ENCODE measurements around the gene LMO7. TPM values are rescaled to one million over a fixed set of nuclear protein-coding genes. Genes with fewer than 3 reads are reported as not detected.
"Not testable (repeated sequence)": the region's sequence is repeated elsewhere in the genome, so short reads cannot be mapped to it uniquely, and the experiment has no call there.

The LMO7 gene
- total RNA-seq, 3 donors from 2014 or later, result 11.0 to 71.3 (median 32.8) TPM

DNA sequence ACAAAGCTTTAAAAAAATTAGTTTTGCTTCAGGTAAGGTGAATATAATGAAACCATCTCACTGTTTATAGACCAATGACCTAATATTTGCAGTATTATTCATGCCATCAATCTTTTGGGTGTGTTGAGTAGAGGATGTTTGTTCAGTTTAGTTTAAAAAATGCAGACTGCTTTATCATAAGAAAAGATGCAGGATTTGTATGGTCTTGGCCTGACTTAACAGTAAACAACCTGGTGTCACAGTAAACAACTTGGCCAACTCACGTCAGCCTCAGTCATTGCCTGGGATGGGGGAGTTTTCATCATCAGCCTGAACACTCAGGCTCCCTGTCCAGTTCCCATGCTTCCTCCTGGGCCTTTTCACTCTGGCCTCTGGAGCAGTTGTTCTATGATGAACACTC lies 55.1 kb downstream of the LMO7 start:
- TF ChIP-seq POLR2A (IDR thresholded peaks at IDR 0.05) (no peak), POLR2AphosphoS5 (IDR thresholded peaks at IDR 0.05) (no peak)
- TF ChIP-seq, protein P1, sequence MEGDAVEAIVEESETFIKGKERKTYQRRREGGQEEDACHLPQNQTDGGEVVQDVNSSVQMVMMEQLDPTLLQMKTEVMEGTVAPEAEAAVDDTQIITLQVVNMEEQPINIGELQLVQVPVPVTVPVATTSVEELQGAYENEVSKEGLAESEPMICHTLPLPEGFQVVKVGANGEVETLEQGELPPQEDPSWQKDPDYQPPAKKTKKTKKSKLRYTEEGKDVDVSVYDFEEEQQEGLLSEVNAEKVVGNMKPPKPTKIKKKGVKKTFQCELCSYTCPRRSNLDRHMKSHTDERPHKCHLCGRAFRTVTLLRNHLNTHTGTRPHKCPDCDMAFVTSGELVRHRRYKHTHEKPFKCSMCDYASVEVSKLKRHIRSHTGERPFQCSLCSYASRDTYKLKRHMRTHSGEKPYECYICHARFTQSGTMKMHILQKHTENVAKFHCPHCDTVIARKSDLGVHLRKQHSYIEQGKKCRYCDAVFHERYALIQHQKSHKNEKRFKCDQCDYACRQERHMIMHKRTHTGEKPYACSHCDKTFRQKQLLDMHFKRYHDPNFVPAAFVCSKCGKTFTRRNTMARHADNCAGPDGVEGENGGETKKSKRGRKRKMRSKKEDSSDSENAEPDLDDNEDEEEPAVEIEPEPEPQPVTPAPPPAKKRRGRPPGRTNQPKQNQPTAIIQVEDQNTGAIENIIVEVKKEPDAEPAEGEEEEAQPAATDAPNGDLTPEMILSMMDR (IDR thresholded peaks at IDR 0.05), result no peak
- H3K36me3 ChIP-seq, result no peaks in the 10 kb centered on the region
- H3K9me3 ChIP-seq, result no peaks in the 10 kb centered on the region
- no peak overlapping the region for H3K4me3 ChIP-seq
- no peak for DNase-seq (ENCODE audit: low spot score in 2 of 2)
- no peak overlapping the region for H3K27ac ChIP-seq
- no peaks in the 10 kb centered on the region for H3K27me3 ChIP-seq
- no peaks in the 10 kb centered on the region for H3K4me1 ChIP-seq
- intact Hi-C loops (cut with DNase I; ENCODE audit: low total_unique reads), result no loop called here

DNA sequence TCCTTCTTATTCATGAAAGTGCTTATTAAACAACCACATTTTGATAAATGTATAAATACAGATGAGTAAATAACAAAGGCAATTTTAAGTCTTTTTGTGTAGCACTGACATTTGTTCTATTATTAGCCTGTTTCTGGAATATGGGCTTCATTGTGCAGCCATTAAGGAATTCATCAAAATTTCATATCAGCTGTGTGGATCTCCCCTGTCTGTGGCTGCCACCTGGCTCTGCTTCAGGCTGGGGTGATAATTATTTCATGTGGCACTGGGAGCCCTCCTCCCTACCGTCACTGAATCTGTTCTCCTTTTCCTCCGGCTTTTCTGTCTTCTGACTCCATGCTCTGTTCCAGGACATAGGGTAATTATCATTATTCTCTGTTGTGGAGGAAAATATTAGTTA lies 57.1 kb downstream of the LMO7 start:
- intact Hi-C loops (cut with DNase I; ENCODE audit: low total_unique reads), result no loop called here
- Histone ChIP-seq H3K4me3 (no peak overlapping the region), H3K27ac (no peak overlapping the region), H3K9me3 (no peaks in the 10 kb centered on the region), H3K27me3 (no peaks in the 10 kb centered on the region), H3K36me3 (no peaks in the 10 kb centered on the region), H3K4me1 (no peaks in the 10 kb centered on the region)
- TF ChIP-seq, protein P1 (IDR thresholded peaks at IDR 0.05), result no peak
- TF ChIP-seq POLR2AphosphoS5 (IDR thresholded peaks at IDR 0.05), result no peak
- TF ChIP-seq POLR2A (IDR thresholded peaks at IDR 0.05), result no peak
- DNase-seq (ENCODE audit: low spot score in 2 of 2), result no peak

DNA sequence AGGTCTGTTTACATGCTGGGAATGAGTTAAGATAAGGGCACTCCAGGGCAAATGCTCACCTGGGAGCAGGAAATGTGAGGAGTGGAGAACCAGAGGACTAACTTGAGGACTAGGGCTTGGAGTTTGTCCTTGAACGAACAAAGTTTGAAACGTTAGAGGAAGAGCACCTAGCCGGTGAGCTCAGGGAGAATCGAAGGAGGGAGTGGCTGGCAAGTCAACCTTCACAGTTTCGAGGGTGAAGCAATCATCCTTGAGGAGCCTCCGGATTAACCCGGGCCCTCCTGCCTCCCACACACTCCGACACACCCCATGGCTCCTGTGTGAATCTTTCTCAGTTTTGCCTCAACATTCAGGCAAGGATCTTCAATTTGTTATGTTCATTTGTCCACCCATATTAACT lies 58.6 kb downstream of the LMO7 start:
- no peaks in the 10 kb centered on the region for H3K4me1 ChIP-seq
- intact Hi-C loops (cut with DNase I; ENCODE audit: low total_unique reads), result no loop called here
- H3K27me3 ChIP-seq, result no peaks in the 10 kb centered on the region
- no peak for DNase-seq (ENCODE audit: low spot score in 2 of 2)
- H3K36me3 ChIP-seq, result no peaks in the 10 kb centered on the region
- TF ChIP-seq POLR2AphosphoS5 (IDR thresholded peaks at IDR 0.05) (no peak), POLR2A (IDR thresholded peaks at IDR 0.05) (no peak)
- TF ChIP-seq, protein P1 (IDR thresholded peaks at IDR 0.05), result no peak
- no peaks in the 10 kb centered on the region for H3K9me3 ChIP-seq
- H3K27ac ChIP-seq, result no peak overlapping the region
- H3K4me3 ChIP-seq, result no peak overlapping the region

DNA sequence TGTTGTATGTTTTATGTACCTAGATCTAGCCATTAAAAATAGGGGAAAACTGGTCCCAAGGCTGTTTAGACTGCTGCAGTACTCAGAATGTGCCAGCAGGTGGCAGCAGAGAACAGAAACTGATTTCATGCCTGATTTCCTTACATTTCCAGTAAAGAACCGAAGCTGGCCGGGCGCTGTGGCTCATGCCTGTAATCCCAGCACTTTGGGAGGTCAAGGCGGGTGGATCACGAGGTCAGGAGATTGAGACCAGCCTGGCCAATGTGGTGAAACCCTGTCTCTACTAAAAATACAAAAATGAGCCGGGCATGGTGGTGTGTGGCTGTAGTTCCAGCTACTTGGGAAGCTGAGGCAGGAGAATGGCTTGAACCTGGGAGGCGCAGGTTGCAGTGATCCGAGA lies 59.8 kb downstream of the LMO7 start:
- intact Hi-C loops (cut with DNase I; ENCODE audit: low total_unique reads); H3K4me3 ChIP-seq; H3K27ac ChIP-seq; H3K9me3 ChIP-seq; H3K27me3 ChIP-seq; H3K36me3 ChIP-seq; H3K4me1 ChIP-seq: not testable (repeated sequence)
- TF ChIP-seq, protein P1 (IDR thresholded peaks at IDR 0.05), result peak; percentile 85 to 94 (median 86)
- peak; percentile 45 to 79 for DNase-seq (ENCODE audit: low spot score in 2 of 2)

DNA sequence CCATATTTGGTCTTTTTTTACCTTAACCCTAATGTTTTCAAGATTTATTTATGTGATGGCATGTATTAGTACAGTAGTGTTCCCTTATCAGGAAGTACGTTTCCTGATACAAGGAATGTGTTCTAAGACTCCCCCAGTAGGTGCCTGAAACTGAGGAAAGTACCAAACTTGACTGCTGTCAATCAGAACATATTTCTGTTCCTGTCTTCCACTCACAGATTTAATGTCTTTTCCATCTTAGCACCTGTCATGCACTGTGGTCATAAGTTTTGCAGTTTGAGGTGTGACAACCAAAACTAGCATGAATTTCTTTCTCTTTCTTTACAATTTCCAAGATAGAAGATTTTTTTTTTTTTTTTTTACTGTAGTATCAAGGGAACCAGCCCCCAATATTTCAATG lies 62.9 kb downstream of the LMO7 start:
- TF ChIP-seq, protein P1 (IDR thresholded peaks at IDR 0.05), result no peak
- TF ChIP-seq POLR2A (IDR thresholded peaks at IDR 0.05) (no peak), POLR2AphosphoS5 (IDR thresholded peaks at IDR 0.05) (no peak)
- Histone ChIP-seq H3K27ac (no peak overlapping the region), H3K9me3 (no peaks in the 10 kb centered on the region), H3K4me1 (no peaks in the 10 kb centered on the region), H3K4me3 (no peak overlapping the region), H3K27me3 (no peaks in the 10 kb centered on the region), H3K36me3 (no peaks in the 10 kb centered on the region)
- no peak for DNase-seq (ENCODE audit: low spot score in 2 of 2)
- intact Hi-C loops (cut with DNase I; ENCODE audit: low total_unique reads), result no loop called here

DNA sequence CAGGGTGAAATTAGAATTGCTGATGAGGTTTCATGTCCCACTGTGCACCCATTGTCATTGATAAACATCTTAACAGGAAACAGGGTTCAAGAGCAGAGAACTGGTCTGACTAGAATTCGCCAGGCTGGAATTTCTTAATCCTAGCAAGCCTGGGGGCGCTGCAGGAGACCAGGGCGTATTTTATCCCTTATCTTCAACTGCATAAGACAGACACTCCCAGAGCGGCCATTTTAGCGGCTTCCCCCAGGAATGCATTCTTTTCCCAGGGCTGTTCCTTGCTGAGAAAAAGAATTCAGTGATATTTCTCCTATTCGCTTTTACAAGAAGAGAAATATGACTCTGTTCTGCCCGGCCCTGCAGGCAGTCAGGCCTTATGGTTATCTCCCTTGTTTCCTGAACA lies 63.6 kb downstream of the LMO7 start:
- H3K9me3 ChIP-seq; intact Hi-C loops (cut with DNase I; ENCODE audit: low total_unique reads); H3K4me3 ChIP-seq; H3K36me3 ChIP-seq; H3K27me3 ChIP-seq; H3K4me1 ChIP-seq; H3K27ac ChIP-seq; DNase-seq (ENCODE audit: low spot score in 2 of 2): not testable (repeated sequence)

Data from breast epithelium (tissue), 4 donors.